HCT116 (cell line): ENCODE results near the gene SPAG6. TPM values are rescaled to one million over a fixed set of nuclear protein-coding genes. Genes with fewer than 3 reads are reported as not detected.

Source experiments
- ATAC-seq: fragments of 200-7000 bp; cut with Tn5 transposase; 2 replicates; pipeline ENCODE4 v1.9.1; 2020; ENCODE audit warnings: mild to moderate bottlenecking, moderate library complexity
- BruUV-seq: library from RNA; stranded (reverse); fragments of 400-500 nt; replicated peaks from 2 replicates; lab custom pipeline; 2021; lab: Mats Ljungman, UMichigan
- CTCF ChIA-PET: fragments of 300-600 bp; sonication (Branson Sonifier 250); formaldehyde crosslinking; loops from one replicate; lab custom pipeline; 2021; ENCODE audit warnings: antibody characterized with exemption; lab: Charles Lee
- POLR2A ChIA-PET: fragments of 300-600, 350-600 bp; sonication (Branson Sonifier 250); formaldehyde crosslinking; loops from one replicate; lab custom pipeline; 2021; ENCODE audit warnings: antibody characterized with exemption; lab: Charles Lee
- RAD21 ChIA-PET, 2 experiments: fragments of 300-600 bp; sonication (Branson Sonifier 250); formaldehyde crosslinking; loops; one replicate each; lab custom pipeline; 2023; ENCODE audit warnings: low total read pairs in 2 of 2; ENCODE audit not compliant: uncharacterized antibody in 2 of 2, unreplicated experiment in 2 of 2, low non-redundant PET in 1 of 2; lab: Charles Lee
- DNase-seq: peaks from one replicate; pipeline ENCODE4 v3.0.0-alpha.2; 2010; ENCODE audit warnings: low read depth, low spot score
- H2AFZ ChIP-seq: fragments of 200-600 bp; shearing (Covaris generic), sonication (generic); 2 replicates; pipeline ENCODE4 v1.6.1; 2017; ENCODE audit warnings: low read depth, mixed run types, mixed read lengths, antibody characterized with exemption, low read length; ENCODE audit not compliant: poor library complexity, severe bottlenecking
- H3K27ac ChIP-seq: 2 replicates; pipeline ENCODE4 v1.5.1; 2012; ENCODE audit warnings: low read depth, low read length
- H3K27me3 ChIP-seq: fragments of 200-600 bp; sonication (generic); 2 replicates; pipeline ENCODE4 v1.6.1; 2016; ENCODE audit warnings: mixed run types, low read length, mixed read lengths; ENCODE audit not compliant: insufficient read depth
- H3K36me3 ChIP-seq, 2 experiments: fragments of 200-500 bp in 1 of 2; fragments of 200-600 bp in 1 of 2; sonication (Bioruptor generic) in 1 of 2; sonication (generic) in 1 of 2; 2 replicates each; pipeline versions ENCODE4 v1.5.1 to v1.6.1; 2014 to 2016; ENCODE audit warnings: low read length in 2 of 2, inconsistent platforms in 1 of 2, mixed read lengths in 1 of 2, mixed run types in 1 of 2; ENCODE audit not compliant: insufficient read depth in 2 of 2, control insufficient read depth in 1 of 2
- H3K4me1 ChIP-seq, 2 experiments: fragments of 200-600 bp in 1 of 2; sonication (generic) in 1 of 2; 2 replicates each; pipeline versions ENCODE4 v1.5.1 to v1.6.1; 2012 to 2017; ENCODE audit warnings: low read length in 2 of 2, inconsistent platforms in 1 of 2, mild to moderate bottlenecking in 1 of 2, mixed read lengths in 1 of 2, mixed run types in 1 of 2, moderate library complexity in 1 of 2; ENCODE audit not compliant: insufficient read depth in 2 of 2, control insufficient read depth in 1 of 2
- H3K4me2 ChIP-seq: fragments of 200-600 bp; sonication (generic); 2 replicates; pipeline ENCODE4 v1.6.1; 2017; ENCODE audit warnings: mixed run types, low read length, mixed read lengths
- H3K4me3 ChIP-seq, 2 experiments: fragments of 200-600 bp in 1 of 2; sonication (generic) in 1 of 2; replicated peaks in 1 of 2; 2 replicates each; pipeline ENCODE4 v1.5.1; 2011 to 2016; ENCODE audit warnings: low read length in 2 of 2, control low read depth in 1 of 2, low read depth in 1 of 2, mild to moderate bottlenecking in 1 of 2, mixed read lengths in 1 of 2, mixed run types in 1 of 2
- H3K79me2 ChIP-seq: fragments of 200-600 bp; sonication (generic); 2 replicates; pipeline ENCODE4 v1.6.1; 2017; ENCODE audit warnings: mild to moderate bottlenecking, mixed run types, low read length, moderate library complexity, mixed read lengths; ENCODE audit not compliant: insufficient read depth
- H3K9ac ChIP-seq: fragments of 200-600 bp; sonication (generic); 2 replicates; pipeline ENCODE4 v1.6.1; 2016; ENCODE audit warnings: low read length, mixed read lengths
- H3K9me2 ChIP-seq: fragments of 200-600 bp; sonication (generic), shearing (Covaris generic); 2 replicates; pipeline ENCODE4 v1.6.1; 2017; ENCODE audit warnings: mixed run types, mild to moderate bottlenecking, moderate library complexity; ENCODE audit not compliant: insufficient read depth
- H3K9me3 ChIP-seq, 2 experiments: fragments of 200-500 bp in 1 of 2; fragments of 200-600 bp in 1 of 2; sonication (Bioruptor generic) in 1 of 2; sonication (generic) in 1 of 2; 2 replicates each; pipeline ENCODE4 v1.6.1; 2014 to 2017; ENCODE audit warnings: low read length in 2 of 2, mixed read lengths in 2 of 2, inconsistent platforms in 1 of 2, low read depth in 1 of 2, mild to moderate bottlenecking in 1 of 2, mixed run types in 1 of 2, moderate library complexity in 1 of 2; ENCODE audit not compliant: control insufficient read depth in 1 of 2, insufficient read depth in 1 of 2
- H4K20me1 ChIP-seq: fragments of 200-600 bp; sonication (generic), shearing (Covaris generic); 2 replicates; pipeline ENCODE4 v1.6.1; 2017; ENCODE audit warnings: mixed run types, mild to moderate bottlenecking, moderate library complexity; ENCODE audit not compliant: insufficient read depth
- EGR1 ChIP-seq: IDR thresholded peaks from 2 replicates; pipeline ENCODE4 v1.6.1; 2012; ENCODE audit warnings: low read depth
- EZH2 ChIP-seq: fragments of 200-600 bp; sonication (generic); IDR thresholded peaks from 2 replicates; pipeline ENCODE4 v1.6.1; 2017; ENCODE audit warnings: antibody characterized with exemption, mixed run types
- FOSL1 ChIP-seq: IDR thresholded peaks from 2 replicates; pipeline ENCODE4 v1.6.1; 2012; ENCODE audit warnings: low read depth
- MAX ChIP-seq: IDR thresholded peaks from 2 replicates; pipeline ENCODE4 v1.6.1; 2012
- RAD21 ChIP-seq: IDR thresholded peaks from 2 replicates; pipeline ENCODE4 v1.6.1; 2012; ENCODE audit warnings: low read depth, mild to moderate bottlenecking
- REST ChIP-seq: IDR thresholded peaks from 2 replicates; pipeline ENCODE4 v1.6.1; 2012; ENCODE audit warnings: low read depth
- SIN3A ChIP-seq: IDR thresholded peaks from 2 replicates; pipeline ENCODE4 v1.6.1; 2012; ENCODE audit warnings: low read depth
- TCF7L2 ChIP-seq: IDR thresholded peaks from 2 replicates; pipeline ENCODE4 v1.7.0; 2011; ENCODE audit warnings: borderline replicate concordance, inconsistent platforms; ENCODE audit not compliant: insufficient read depth, insufficient read length; ENCODE audit errors: extremely low read depth
- ZBTB33 ChIP-seq: IDR thresholded peaks from 2 replicates; pipeline ENCODE4 v1.6.1; 2011; ENCODE audit warnings: mild to moderate bottlenecking, low read length, moderate library complexity; ENCODE audit not compliant: insufficient replicate concordance; ENCODE audit errors: extremely low read depth
- ZFX ChIP-seq: fragments of 450-650 bp; IDR thresholded peaks from 2 replicates; pipeline ENCODE4 v1.6.1; 2017
- ZNF274 ChIP-seq: fragments of 200-500 bp; sonication (Bioruptor generic); IDR thresholded peaks from 2 replicates; pipeline ENCODE4 v1.6.1; 2014; ENCODE audit warnings: mild to moderate bottlenecking, low read depth, low read length, inconsistent platforms
- intact Hi-C: fragments of 100-400 bp; cut with micrococcal nuclease; formaldehyde crosslinking; loops from 2 replicates; pipeline ENCODE4 v1.10.0; 2022
- total RNA-seq: library from RNA; stranded (reverse); gene quantifications from one replicate; pipeline ENCODE4 v1.2.1, GENCODE V29; 2021; ENCODE audit not compliant: unreplicated experiment
- TF ChIP-seq, protein P1 (sequence below): IDR thresholded peaks from 2 replicates; pipeline ENCODE4 v1.6.1; 2012

SPAG6 gene
- total RNA-seq, 1 experiment from 2014 or later = not detected

DNA sequence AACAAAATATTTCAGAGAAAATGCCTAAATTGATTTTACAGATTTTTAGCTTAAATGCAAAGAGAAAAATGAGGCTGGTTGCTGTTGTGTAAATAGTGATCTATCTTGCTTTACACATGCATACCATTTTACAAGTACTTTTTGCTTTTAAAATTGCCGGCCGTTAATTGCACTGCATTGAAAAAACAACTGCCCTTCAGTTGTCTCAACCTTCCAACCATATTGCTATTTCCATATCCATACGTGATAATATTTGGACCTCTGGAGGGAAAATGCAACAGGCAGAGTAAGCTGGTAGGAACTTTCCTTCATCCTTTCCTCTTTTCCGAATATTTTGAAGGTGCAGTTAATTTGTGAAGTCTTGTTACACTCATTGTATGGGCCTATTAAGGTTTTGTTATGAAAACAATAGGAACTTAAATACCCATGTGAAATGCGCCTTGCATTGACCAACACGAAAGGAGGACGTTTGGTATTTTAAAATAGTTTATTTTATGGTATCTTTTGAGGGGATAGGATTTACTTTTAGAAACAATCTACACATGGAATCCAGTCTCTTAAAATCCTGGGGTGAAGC is 13.1 kb upstream of the SPAG6 start:
- intact Hi-C loops = no loop called here
- Histone ChIP-seq H2AFZ (no peak overlapping the region), H4K20me1 (no peaks in the 10 kb centered on the region), H3K9me2 (no peaks in the 10 kb centered on the region), H3K4me2 (no peak overlapping the region), H3K27ac (no peak overlapping the region), H3K4me1 (no peaks in the 10 kb centered on the region), H3K27me3 (no peaks in the 10 kb centered on the region), H3K4me3 (no peak overlapping the region), H3K79me2 (peaks cover 7% of the 10 kb centered on the region; the same call in 1 of the 2 replicates), H3K9ac (no peak overlapping the region), H3K36me3 (peaks cover 14 to 21% of the 10 kb centered on the region in 2 experiments; a peak in 3 of 4 replicates), H3K9me3 (no peaks in the 10 kb centered on the region)
- ATAC-seq = no peak
- TF ChIP-seq, protein P1, sequence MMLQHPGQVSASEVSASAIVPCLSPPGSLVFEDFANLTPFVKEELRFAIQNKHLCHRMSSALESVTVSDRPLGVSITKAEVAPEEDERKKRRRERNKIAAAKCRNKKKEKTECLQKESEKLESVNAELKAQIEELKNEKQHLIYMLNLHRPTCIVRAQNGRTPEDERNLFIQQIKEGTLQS = no peak
- TF ChIP-seq EGR1 (no peak), RAD21 (no peak), EZH2 (no peak), ZNF274 (no peak), MAX (no peak), SIN3A (no peak), TCF7L2 (no peak), ZFX (no peak), ZBTB33 (no peak), REST (no peak), FOSL1 (no peak)
- no TSS peak for BruUV-seq
- DNase-seq = no peak
- ChIA-PET RAD21 (no interaction called here), POLR2A (interaction anchor here (1.5 kb wide), 1 partner anchor 8 kb away, joined by 3 read pairs; no protein-coding TSS in a partner anchor), CTCF (no interaction called here)
